Activated CD4-positive, alpha-beta T cell treated with anti-CD3 and anti-CD28 coated beads, Interleukin-2, amount 50 U/mL, for 4 hours (primary cell): Measurements from ENCODE around the gene SP1.
"Not testable (repeated sequence)": the region's sequence is repeated elsewhere in the genome, so short reads cannot be mapped to it uniquely, and the experiment has no call there.

Experiments
- DNase-seq, 2 experiments: peaks; one replicate each; pipeline ENCODE4 v3.0.0-alpha.2; 2020

SP1 gene

GRCh38 chr12:53361638-53362037 is 18.3 kb upstream of the SP1 start:
- not testable (repeated sequence) for DNase-seq

- DNase-seq: no peak
Measured at GRCh38 chr12:53365245-53365904, 14.6 kb upstream of the SP1 start.

DNA sequence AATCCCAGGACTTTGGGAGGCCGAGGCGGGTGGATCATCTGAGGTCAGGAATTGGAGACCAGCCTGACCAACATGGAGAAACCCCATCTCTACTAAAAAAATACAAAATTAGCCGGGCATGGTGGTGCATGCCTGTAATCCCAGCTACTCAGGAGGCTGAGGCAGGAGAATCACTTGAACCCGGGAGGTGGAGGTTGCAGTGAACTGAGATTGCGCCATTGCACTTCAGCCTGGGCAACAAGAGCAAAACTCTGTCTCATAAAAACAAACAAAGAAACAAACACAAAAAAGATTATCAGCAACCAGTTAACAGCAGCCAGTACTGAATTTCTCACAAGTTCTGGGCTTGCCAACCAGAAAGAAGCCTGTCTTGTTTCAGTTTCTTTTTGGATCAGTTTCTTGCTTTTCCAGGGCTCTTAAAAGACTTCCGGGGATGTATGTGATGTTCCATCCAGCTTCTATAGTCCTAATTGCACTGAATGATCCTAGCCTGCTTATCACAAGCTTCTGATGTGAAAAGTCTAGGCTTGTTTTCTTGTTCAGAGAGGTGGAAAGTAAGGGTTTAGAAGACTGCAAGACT is 6.3 kb upstream of the SP1 start:
- DNase-seq: not testable (repeated sequence)

DNA sequence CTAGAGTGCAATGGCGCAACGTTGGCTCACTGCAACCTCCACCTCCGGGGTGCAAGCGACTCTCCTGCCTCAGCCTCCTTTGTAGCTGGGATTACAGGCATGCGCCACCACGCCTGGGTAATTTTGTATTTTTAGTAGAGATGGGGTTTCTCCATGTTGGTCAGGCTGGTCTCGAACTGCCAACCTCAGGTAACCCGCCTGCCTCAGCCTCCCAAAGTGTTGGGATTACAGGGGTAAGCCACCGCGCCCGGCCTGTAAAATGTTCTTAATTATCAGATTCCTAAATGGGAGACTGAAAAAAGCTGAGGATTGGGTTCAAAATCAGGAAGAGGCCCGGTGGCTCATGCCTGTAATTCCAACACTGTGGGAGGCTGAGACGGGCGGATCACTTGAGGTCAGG is 5.7 kb upstream of the SP1 start:
- not testable (repeated sequence) for DNase-seq

DNA sequence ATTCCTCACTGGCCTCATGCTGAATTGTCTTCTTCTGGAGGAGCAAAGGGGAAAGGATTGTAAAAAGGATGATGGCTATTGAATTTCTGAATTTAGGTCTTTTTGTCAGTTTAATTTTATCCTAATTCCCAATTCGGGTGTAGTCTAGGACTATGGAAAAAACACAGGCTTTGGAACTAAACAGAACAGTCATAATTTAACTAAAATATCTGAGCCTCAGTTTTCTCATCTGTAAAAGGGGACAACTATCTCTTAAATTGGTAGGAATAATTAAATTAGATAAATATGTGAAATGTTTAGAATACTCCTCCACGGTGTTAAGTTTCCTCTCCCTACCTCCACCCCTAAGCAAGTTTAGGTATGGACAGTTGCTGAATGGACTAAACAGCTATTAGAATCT is 3.2 kb upstream of the SP1 start:
- DNase-seq: no peak

DNA sequence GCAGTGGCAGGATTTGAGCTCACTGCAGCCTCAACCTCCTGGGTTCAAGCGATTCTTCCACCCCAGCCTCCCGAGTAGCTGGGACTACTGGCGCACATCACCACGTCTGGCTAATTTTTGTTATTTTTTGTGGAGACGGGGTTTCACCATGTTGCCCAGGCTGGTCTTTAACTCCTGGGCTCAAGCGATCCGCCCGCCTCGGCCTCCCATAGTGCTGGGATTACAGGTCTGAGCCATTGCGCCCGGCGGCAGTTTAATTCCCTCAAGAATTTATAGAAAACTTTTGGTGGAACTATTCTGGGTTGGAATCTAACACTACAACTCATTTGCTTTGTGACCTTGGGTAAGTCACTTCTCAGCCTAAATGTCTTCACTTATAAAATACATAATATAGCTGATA is 1.8 kb upstream of the SP1 start:
- DNase-seq: no peak

GRCh38 chr12:53378724-53379388 is 1.1 kb upstream of the SP1 start:
- DNase-seq: no peak

DNA sequence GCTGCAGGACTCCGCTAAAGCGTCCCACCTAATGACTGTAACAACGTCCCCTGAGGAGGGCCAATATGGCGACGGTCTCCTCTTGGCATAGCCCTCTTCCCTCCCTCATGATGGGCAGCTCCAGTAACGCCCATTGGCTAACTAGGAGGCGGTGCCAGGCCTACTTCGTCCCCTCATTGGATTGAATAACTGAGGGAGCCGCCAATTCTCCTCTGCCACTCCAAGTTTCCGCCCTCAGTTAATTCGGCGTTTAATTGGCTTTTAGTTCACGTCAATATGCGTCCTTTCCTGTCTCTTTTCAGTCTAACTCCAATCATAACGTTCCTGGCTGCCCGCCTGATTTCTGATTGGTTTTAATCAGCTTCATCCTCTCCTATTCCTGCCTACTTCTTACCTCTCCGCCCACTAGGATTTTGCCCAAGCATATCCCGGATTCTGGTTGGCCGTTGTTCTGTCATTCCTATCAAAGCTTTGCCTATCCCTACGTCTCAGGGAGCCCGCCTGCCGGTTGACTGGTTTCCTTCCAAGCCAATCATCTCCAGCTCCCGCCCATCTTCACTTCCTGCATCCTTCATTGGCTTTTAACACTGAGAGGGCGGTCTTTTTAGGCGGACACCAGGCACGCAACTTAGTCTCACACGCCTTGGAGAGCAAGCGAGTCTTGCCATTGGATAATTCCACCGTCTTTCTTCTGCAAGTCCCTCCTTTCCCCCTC is 430 bp upstream of the SP1 start:
- peak; percentile 89 to 91 for DNase-seq

DNA sequence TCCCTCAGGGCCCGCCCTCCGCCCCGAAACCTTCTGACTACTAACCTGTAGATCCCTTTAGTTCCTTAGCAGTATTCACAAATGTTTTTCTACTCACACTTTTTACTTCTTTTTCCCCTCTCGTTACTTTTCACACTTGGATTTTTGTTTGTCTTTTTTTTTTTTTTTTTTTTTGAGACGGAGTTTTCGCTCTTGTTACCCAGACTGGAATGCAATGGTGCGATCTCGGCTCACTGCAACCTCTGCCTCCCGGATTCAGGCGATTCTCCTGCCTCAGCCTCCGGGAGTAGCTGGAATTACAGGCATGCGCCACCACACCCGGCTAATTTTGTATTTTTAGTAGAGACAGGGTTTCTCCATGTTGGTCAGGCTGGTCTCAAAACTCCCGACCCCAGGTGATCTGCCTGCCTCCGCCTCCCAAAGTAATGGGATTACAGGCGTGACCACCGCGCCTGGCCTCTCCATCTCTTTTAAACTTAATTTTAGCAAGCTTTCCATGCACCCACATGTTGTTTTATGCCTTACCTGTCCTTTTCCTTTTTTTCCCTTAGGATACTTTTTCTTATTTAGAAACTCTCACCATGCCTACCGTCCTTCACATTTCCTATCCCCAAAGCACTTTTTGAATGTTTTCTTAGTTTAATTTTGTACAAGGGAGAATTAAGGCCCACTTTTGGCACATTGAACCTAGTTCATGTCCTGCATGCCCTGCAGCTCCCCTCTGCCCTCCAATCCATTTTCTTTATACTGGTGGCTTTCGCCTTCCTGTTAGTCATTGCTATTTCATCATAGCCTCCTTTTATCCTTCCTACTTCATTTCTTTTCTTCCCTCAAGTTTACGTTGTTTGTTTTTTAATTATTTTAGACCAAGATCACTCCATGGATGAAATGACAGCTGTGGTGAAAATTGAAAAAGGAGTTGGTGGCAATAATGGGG is 1.1 kb downstream of the SP1 start:
- no peak for DNase-seq

DNA sequence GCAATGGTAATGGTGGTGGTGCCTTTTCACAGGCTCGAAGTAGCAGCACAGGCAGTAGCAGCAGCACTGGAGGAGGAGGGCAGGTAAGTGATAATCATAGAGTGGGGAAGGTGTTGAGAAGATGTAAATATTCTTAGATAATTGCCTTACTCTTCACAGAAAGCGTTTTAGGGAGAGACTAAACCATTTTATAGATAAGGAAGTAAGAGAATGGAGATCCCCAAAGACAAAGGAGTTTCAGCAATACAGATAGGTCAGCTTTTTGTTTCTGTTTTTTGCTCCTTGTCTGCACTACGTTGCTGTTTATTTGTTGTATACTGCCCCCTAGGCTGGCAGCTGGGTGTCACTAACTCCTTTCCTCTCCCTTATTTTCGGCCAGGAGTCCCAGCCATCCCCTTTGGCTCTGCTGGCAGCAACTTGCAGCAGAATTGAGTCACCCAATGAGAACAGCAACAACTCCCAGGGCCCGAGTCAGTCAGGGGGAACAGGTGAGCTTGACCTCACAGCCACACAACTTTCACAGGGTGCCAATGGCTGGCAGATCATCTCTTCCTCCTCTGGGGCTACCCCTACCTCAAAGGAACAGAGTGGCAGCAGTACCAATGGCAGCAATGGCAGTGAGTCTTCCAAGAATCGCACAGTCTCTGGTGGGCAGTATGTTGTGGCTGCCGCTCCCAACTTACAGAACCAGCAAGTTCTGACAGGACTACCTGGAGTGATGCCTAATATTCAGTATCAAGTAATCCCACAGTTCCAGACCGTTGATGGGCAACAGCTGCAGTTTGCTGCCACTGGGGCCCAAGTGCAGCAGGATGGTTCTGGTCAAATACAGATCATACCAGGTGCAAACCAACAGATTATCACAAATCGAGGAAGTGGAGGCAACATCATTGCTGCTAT is 2.0 kb downstream of the SP1 start:
- DNase-seq: peak; percentile 29 to 34

DNA sequence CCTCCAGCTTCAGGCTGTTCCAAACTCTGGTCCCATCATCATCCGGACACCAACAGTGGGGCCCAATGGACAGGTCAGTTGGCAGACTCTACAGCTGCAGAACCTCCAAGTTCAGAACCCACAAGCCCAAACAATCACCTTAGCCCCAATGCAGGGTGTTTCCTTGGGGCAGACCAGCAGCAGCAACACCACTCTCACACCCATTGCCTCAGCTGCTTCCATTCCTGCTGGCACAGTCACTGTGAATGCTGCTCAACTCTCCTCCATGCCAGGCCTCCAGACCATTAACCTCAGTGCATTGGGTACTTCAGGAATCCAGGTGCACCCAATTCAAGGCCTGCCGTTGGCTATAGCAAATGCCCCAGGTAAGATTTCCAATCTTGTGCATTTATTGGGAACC is 3.3 kb downstream of the SP1 start:
- no peak for DNase-seq

DNA sequence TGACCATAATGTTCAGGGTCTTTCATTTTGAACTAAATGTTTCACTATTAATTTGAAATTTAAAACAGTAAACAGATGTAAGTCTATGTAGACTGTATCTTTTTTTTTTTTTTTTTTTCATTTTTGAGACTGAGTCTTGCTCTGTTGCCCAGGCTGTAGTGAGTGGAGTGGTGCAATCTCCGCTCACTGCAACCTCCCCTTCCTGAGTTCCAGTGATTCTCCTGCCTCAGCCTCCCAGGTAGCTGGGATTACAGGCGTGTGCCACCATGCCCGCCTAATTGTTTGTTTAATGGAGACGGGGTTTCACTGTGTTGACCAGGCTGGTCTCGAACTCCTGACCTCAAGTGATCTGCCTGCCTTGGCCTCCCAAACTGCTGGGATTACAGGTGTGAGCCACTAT is 6.4 kb downstream of the SP1 start:
- not testable (repeated sequence) for DNase-seq

DNA sequence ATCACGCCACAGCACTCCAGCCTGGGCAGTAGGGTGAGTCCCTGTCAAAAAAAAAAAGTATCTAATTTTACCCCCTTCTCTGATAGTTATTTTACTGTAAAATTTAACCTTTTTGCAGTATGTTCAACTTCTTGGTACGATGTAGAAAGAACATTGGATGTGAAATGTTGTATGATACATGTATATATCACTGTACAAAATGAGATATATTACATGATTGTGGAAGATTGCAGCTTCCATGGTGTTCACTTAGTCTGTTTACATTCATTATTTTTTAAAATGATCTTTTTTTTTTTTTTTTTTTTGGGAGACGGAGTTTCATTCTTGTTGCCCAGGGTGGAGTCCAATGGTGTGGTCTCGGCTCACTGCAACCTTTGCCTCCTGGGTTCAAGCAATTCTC is 9.0 kb downstream of the SP1 start:
- DNase-seq: no peak

GRCh38 chr12:53389702-53390101 is 9.7 kb downstream of the SP1 start:
- no peak for DNase-seq

GRCh38 chr12:53391724-53392123 is 11.7 kb downstream of the SP1 start:
- DNase-seq: no peak

DNA sequence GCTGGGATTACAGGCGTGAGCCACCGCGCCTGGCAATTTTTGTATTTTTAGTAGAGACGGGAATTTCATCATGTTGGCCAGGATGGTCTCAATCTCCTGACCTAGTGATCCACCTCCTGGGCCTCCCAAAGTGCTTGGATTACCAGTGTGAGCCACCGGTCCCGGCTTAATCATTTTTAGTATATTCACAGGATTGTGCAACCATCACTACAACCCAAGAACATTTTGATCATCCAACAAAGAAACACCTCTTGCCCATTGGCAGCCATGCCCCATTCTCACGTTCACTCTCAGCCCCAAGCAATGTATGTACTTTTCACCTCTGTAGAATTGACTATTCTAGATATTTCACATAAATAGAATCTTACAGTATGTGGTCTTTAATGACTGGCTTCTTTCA is 19.9 kb downstream of the SP1 start:
- no peak for DNase-seq

- DNase-seq: not testable (repeated sequence)
Measured at GRCh38 chr12:53402351-53402750, 22.4 kb downstream of the SP1 start.

- DNase-seq: no peak
Measured at GRCh38 chr12:53402871-53403270, 22.9 kb downstream of the SP1 start.

DNA sequence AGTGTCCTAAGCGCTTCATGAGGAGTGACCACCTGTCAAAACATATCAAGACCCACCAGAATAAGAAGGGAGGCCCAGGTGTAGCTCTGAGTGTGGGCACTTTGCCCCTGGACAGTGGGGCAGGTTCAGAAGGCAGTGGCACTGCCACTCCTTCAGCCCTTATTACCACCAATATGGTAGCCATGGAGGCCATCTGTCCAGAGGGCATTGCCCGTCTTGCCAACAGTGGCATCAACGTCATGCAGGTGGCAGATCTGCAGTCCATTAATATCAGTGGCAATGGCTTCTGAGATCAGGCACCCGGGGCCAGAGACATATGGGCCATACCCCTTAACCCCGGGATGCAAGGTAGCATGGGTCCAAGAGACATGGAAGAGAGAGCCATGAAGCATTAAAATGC is 31.0 kb downstream of the SP1 start:
- no peak for DNase-seq

- DNase-seq: no peak
Measured at GRCh38 chr12:53413485-53414204, 33.7 kb downstream of the SP1 start.
